Hepatocyte (in vitro differentiated cells): ENCODE measurements around the gene CGRRF1. TPM values are rescaled to one million over a fixed set of nuclear protein-coding genes. Genes with fewer than 3 reads are reported as not detected.

Experiments used
- DNase-seq: peaks from one replicate; pipeline ENCODE4 v3.0.0-alpha.2; 2016; ENCODE audit warnings: low spot score
- H2AFZ ChIP-seq: fragments of 200-600 bp; sonication (generic); 2 replicates; pipeline ENCODE4 v1.6.0; 2016; ENCODE audit warnings: antibody characterized with exemption, mild to moderate bottlenecking
- H3K27ac ChIP-seq: fragments of 200-600 bp; sonication (generic); 2 replicates; pipeline ENCODE4 v1.5.1; 2016; ENCODE audit warnings: mild to moderate bottlenecking
- H3K27me3 ChIP-seq: fragments of 200-600 bp; sonication (generic); 2 replicates; pipeline ENCODE4 v1.6.1; 2016
- H3K36me3 ChIP-seq: fragments of 200-600 bp; sonication (generic); replicated peaks from 2 replicates; pipeline ENCODE4 v1.5.1; 2016; ENCODE audit warnings: low read depth; ENCODE audit not compliant: insufficient read depth
- H3K4me1 ChIP-seq: fragments of 200-600 bp; sonication (generic); 2 replicates; pipeline ENCODE4 v1.5.1; 2016; ENCODE audit warnings: mild to moderate bottlenecking, moderate library complexity; ENCODE audit not compliant: insufficient read depth
- H3K4me2 ChIP-seq: fragments of 200-600 bp; sonication (generic); 2 replicates; pipeline ENCODE4 v1.6.0; 2016
- H3K4me3 ChIP-seq: fragments of 200-600 bp; sonication (generic); 2 replicates; pipeline ENCODE4 v1.5.1; 2016; ENCODE audit warnings: mild to moderate bottlenecking
- H3K79me2 ChIP-seq: fragments of 200-600 bp; sonication (generic); 2 replicates; pipeline ENCODE4 v1.6.0; 2017; ENCODE audit warnings: mild to moderate bottlenecking
- H3K9me2 ChIP-seq: fragments of 200-600 bp; sonication (generic); replicated peaks from 2 replicates; pipeline ENCODE4 v1.6.0; 2017; ENCODE audit warnings: mild to moderate bottlenecking; ENCODE audit not compliant: insufficient read depth
- H3K9me3 ChIP-seq: fragments of 200-600 bp; sonication (generic); 2 replicates; pipeline ENCODE4 v1.5.1; 2016; ENCODE audit warnings: low read depth, mild to moderate bottlenecking
- H4K20me1 ChIP-seq: fragments of 200-600 bp; sonication (generic); 2 replicates; pipeline ENCODE4 v1.6.0; 2016; ENCODE audit warnings: mild to moderate bottlenecking; ENCODE audit not compliant: insufficient read depth, poor library complexity, severe bottlenecking
- EZH2 ChIP-seq: fragments of 200-600 bp; sonication (generic); IDR thresholded peaks from 2 replicates; pipeline ENCODE4 v1.6.1; 2016; ENCODE audit warnings: antibody characterized with exemption, mild to moderate bottlenecking, borderline replicate concordance
- EZH2phosphoT487 ChIP-seq: fragments of 200-600 bp; sonication (generic); IDR thresholded peaks from one replicate; pipeline ENCODE4 v1.6.1; 2018; ENCODE audit warnings: antibody characterized with exemption, mild to moderate bottlenecking, low read depth, moderate library complexity; ENCODE audit not compliant: unreplicated experiment, severe bottlenecking
- WGBS: methylation state at CpG from one replicate; pipeline ENCODE4 v1.1.6; 2016; ENCODE audit warnings: low lambda C conversion rate; ENCODE audit errors: missing lambda C conversion rate; 5-methylcytosine and 5-hydroxymethylcytosine counted together
- polyA plus RNA-seq: library from polyadenylated mRNA; unstranded; fragments of >200 nt; fragmentation: Nextera tagmentation; extraction: Ambion mirVana; gene quantifications from 2 replicates; pipeline ENCODE4 v1.2.1, GENCODE V29; 2016
- total RNA-seq: library from RNA; depleted of rRNA; stranded (reverse); fragments of >200 nt; gene quantifications from 2 replicates; pipeline ENCODE4 v1.2.3, GENCODE V29; 2014
- TF ChIP-seq, protein P1 (sequence below): fragments of 200-600 bp; sonication (generic); IDR thresholded peaks from 2 replicates; pipeline ENCODE4 v1.5.1; 2016; ENCODE audit warnings: antibody characterized with exemption, mild to moderate bottlenecking; ENCODE audit not compliant: poor library complexity

CGRRF1 gene
- total and polyA plus RNA-seq, 2 experiments from 2014 or later, result 20.7 to 27.0 TPM

DNA sequence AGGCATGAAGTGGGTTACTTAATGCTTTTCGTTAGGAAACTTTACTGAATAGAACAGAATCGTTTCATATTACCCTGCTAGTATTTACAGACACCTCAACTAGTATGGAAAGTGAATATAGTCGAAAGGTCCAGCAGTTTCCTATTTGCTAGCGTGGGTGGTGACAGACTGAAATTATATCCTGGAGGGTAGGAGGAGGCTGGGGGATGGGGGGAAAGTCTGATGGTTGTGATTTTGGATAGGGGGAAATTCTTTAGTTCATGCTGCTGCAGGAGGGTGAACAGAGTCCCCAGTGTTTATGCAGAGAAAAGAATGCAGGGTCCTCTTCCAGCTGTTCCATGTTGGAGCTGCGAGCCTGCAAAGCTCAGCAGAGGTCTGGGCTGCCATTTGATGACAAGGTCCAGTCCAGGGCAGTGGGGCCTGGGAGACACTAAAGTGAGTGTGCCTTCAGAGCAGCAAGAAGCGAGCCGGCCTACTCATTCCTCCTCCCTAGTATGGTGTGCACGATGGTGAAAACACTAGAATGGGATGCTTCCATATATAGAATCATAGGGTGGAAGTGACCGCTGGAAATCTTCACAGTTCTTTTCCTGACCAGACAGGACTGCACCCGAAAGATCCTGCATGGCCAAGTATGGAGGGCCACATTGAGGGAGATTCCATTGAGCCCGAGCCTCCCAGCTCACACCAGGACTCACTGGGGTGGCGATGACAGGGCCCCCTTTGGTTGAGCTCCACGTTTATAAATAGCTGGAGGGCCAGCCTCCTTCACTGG, 59.3 kb downstream of the CGRRF1 start:
- peak overlapping the region; percentile 92 for H3K4me3 ChIP-seq
- H2AFZ ChIP-seq, result no peak overlapping the region
- H3K4me1 ChIP-seq, result peaks cover 15% of the 10 kb centered on the region
- TF ChIP-seq, protein P1, sequence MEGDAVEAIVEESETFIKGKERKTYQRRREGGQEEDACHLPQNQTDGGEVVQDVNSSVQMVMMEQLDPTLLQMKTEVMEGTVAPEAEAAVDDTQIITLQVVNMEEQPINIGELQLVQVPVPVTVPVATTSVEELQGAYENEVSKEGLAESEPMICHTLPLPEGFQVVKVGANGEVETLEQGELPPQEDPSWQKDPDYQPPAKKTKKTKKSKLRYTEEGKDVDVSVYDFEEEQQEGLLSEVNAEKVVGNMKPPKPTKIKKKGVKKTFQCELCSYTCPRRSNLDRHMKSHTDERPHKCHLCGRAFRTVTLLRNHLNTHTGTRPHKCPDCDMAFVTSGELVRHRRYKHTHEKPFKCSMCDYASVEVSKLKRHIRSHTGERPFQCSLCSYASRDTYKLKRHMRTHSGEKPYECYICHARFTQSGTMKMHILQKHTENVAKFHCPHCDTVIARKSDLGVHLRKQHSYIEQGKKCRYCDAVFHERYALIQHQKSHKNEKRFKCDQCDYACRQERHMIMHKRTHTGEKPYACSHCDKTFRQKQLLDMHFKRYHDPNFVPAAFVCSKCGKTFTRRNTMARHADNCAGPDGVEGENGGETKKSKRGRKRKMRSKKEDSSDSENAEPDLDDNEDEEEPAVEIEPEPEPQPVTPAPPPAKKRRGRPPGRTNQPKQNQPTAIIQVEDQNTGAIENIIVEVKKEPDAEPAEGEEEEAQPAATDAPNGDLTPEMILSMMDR, result no peak
- TF ChIP-seq EZH2phosphoT487, result no peak
- no peaks in the 10 kb centered on the region for H3K9me3 ChIP-seq
- peaks cover 51% of the 10 kb centered on the region for H3K79me2 ChIP-seq
- H3K27me3 ChIP-seq, result no peaks in the 10 kb centered on the region
- H3K27ac ChIP-seq, result peak overlapping the region; percentile 97
- H3K4me2 ChIP-seq, result peak overlapping the region; percentile 91
- WGBS, result 53% methylated on average over 13 of the region's 13 CpGs
- no peaks in the 10 kb centered on the region for H3K9me2 ChIP-seq
- no peaks in the 10 kb centered on the region for H3K36me3 ChIP-seq
- DNase-seq, result peak; percentile 32
- peaks cover 13% of the 10 kb centered on the region for H4K20me1 ChIP-seq

GRCh38 chr14:54570047-54570446, 60.3 kb downstream of the CGRRF1 start:
- Histone ChIP-seq H3K27ac (peak overlapping the region; percentile 97), H3K4me1 (peaks cover 15% of the 10 kb centered on the region), H2AFZ (no peak overlapping the region), H4K20me1 (peaks cover 13% of the 10 kb centered on the region), H3K27me3 (no peaks in the 10 kb centered on the region), H3K79me2 (peaks cover 61% of the 10 kb centered on the region), H3K9me2 (no peaks in the 10 kb centered on the region), H3K4me3 (no peak overlapping the region), H3K4me2 (peak overlapping the region; percentile 91), H3K9me3 (no peaks in the 10 kb centered on the region), H3K36me3 (no peaks in the 10 kb centered on the region)
- TF ChIP-seq, protein P1, result no peak
- TF ChIP-seq EZH2phosphoT487, result no peak
- TF ChIP-seq EZH2, result no peak
- WGBS, result 76% methylated on average over 5 of the region's 5 CpGs
- DNase-seq, result no peak

GRCh38 chr14:54570631-54571415, 61.1 kb downstream of the CGRRF1 start:
- Histone ChIP-seq H3K9me3 (no peaks in the 10 kb centered on the region), H3K79me2 (peaks cover 68% of the 10 kb centered on the region), H3K4me3 (no peak overlapping the region), H3K36me3 (no peaks in the 10 kb centered on the region), H2AFZ (no peak overlapping the region), H3K4me2 (peak overlapping the region; percentile 91), H3K27me3 (no peaks in the 10 kb centered on the region), H3K4me1 (peaks cover 19% of the 10 kb centered on the region), H3K27ac (no peak overlapping the region), H4K20me1 (peaks cover 13% of the 10 kb centered on the region), H3K9me2 (no peaks in the 10 kb centered on the region)
- 87% methylated on average over 5 of the region's 5 CpGs for WGBS
- TF ChIP-seq EZH2phosphoT487 (no peak), EZH2 (no peak)
- TF ChIP-seq, protein P1, result no peak
- no peak for DNase-seq
